Upper lobe of right lung (tissue), 1 donor: Measurements from ENCODE around the gene MED15. TPM values are rescaled to one million over a fixed set of nuclear protein-coding genes. Genes with fewer than 3 reads are reported as not detected.

Source experiments
- ATAC-seq: fragments of 200-7000 bp; cut with Tn5 transposase; one replicate; pipeline ENCODE4 v1.9.1; 2020; ENCODE audit warnings: mild to moderate bottlenecking, moderate library complexity
- DNase-seq: peaks from one replicate; pipeline ENCODE4 v3.0.0-alpha.2; 2020
- H3K27ac ChIP-seq: fragments of 200-600 bp; one replicate; pipeline ENCODE4 v1.8.0; 2022
- H3K27me3 ChIP-seq: fragments of 200-600 bp; one replicate; pipeline ENCODE4 v1.8.0; 2022; ENCODE audit warnings: mild to moderate bottlenecking
- H3K36me3 ChIP-seq: fragments of 200-600 bp; one replicate; pipeline ENCODE4 v1.8.0; 2022
- H3K4me1 ChIP-seq: fragments of 200-600 bp; one replicate; pipeline ENCODE4 v1.8.0; 2022
- H3K4me3 ChIP-seq: fragments of 200-600 bp; one replicate; pipeline ENCODE4 v1.8.0; 2022; ENCODE audit warnings: mild to moderate bottlenecking
- H3K9me3 ChIP-seq: fragments of 200-600 bp; one replicate; pipeline ENCODE4 v1.8.0; 2022
- intact Hi-C: fragments of 100-400 bp; cut with DNase I; formaldehyde crosslinking; loops from one replicate; pipeline ENCODE4 v1.11.0; 2022
- total RNA-seq: library from RNA; stranded (reverse); fragmentation: NEBNext Ultra II Directional; extraction: Animal tissue kit (Norgen Biotek cat#: 25700); gene quantifications from one replicate; pipeline ENCODE4 v1.2.1, GENCODE V29; 2021
- TF ChIP-seq, protein P1 (sequence below): fragments of 200-600 bp; IDR thresholded peaks from one replicate; pipeline ENCODE4 v1.8.0; 2022; ENCODE audit warnings: antibody characterized with exemption
- donor health status: DM: no; HTN: yes; CAD: no; lungs with severe emphysema.

MED15 gene
- total RNA-seq, 1 donor from 2014 or later: 96.9 TPM

DNA sequence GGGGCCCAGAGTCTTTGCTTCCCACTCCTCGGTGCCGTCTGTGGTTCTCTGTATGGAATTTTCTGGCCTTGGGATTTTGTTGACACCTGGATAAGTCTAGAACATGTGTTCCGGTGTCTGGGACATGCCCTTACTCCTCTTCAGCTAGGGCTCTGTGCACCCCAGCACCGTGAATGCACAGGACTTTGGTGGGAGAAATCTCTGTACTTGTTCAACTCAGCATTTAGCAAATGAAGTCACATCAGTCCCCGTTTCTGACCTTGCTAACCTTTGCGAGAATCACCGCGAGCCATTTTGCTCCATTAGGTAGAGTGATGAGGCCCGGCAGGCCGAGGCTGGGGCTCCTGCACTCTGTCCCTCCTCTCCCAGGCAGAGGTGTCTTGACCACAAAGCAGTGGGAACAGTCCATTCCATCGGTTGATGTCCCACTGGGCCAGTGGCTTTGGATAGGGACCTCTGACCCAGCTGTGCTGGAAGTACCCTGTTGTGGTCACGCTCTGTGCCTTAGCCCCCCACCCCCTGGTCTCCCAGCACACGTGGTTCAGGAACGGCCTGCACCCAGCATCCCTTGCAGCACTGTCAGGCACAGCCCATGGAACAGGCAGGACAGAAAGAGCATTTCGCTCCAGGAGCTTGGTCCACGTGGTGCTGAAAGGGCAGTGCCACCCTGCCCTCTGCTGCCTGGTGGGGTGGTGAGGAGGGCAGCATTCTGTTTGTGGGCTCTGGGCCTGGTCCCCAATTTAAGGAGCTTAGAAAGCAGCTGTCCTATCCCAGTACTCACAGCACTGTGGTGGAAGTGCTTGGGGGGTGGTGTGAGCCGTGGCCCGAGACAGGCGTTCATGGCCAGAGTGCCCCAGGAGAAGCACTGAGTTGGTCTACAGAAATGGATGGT, 73.4 kb downstream of the MED15 start:
- Histone ChIP-seq H3K27ac (no peak overlapping the region), H3K36me3 (peaks cover 85% of the 10 kb centered on the region), H3K4me1 (peaks cover 12% of the 10 kb centered on the region), H3K9me3 (no peaks in the 10 kb centered on the region), H3K4me3 (no peak overlapping the region), H3K27me3 (no peaks in the 10 kb centered on the region)
- no peak for DNase-seq
- no peak for ATAC-seq
- TF ChIP-seq, protein P1, sequence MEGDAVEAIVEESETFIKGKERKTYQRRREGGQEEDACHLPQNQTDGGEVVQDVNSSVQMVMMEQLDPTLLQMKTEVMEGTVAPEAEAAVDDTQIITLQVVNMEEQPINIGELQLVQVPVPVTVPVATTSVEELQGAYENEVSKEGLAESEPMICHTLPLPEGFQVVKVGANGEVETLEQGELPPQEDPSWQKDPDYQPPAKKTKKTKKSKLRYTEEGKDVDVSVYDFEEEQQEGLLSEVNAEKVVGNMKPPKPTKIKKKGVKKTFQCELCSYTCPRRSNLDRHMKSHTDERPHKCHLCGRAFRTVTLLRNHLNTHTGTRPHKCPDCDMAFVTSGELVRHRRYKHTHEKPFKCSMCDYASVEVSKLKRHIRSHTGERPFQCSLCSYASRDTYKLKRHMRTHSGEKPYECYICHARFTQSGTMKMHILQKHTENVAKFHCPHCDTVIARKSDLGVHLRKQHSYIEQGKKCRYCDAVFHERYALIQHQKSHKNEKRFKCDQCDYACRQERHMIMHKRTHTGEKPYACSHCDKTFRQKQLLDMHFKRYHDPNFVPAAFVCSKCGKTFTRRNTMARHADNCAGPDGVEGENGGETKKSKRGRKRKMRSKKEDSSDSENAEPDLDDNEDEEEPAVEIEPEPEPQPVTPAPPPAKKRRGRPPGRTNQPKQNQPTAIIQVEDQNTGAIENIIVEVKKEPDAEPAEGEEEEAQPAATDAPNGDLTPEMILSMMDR: no peak
- intact Hi-C loops: no loop called here

DNA sequence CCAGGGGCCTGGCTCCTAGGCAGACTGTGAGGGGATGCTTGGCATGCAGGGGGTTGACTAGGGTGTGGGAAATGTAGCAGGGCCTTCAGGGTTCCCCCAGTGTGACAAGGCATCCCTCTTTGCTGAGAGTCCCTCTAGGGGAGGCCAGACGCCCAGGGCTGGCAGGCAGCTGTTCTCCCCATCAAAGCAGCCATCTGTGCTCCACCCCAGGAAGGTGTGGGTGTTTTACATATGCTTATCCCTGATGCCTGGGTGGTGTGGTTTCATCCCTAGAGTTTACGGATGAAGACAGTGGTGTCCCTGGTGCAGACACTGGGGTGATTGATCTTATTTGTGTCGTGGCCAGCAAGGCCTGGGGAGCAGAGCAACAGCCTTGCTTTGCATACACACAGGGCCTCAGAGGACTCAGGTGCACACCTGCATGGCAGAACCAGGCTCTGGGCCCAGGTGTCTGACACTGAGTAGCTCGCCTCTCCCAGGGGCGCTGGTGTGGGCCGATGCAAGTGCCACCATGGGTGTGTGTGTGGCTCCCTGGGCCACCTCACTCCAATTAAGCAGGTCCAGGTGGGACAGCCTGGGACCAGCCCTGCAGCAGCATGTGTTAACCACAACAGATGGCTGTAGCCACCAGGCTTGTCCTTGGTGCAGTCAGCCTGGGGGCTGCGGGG, 74.2 kb downstream of the MED15 start:
- Histone ChIP-seq H3K27ac (no peak overlapping the region), H3K4me1 (peaks cover 7% of the 10 kb centered on the region), H3K4me3 (no peak overlapping the region), H3K9me3 (no peaks in the 10 kb centered on the region), H3K36me3 (peaks cover 85% of the 10 kb centered on the region), H3K27me3 (no peaks in the 10 kb centered on the region)
- ATAC-seq (no peak), DNase-seq (no peak)
- TF ChIP-seq, protein P1: no peak
- intact Hi-C loops: no loop called here

DNA sequence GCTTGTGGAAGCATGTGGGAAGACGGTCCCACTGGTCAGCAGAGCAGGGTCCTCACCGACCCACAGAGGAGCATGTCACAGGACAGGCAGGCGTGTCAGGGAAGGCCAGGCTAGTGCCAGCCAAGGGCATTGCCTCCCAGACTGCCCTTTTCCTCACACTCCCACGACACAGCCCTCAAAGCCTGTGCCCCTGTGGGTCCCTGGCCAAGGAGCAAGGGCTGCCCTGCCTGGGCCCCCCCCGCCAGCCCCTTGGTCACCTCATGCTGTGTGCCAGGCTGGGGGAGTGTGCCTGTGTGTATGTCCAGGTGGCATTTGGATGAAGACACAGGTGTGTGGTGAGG, 74.7 kb downstream of the MED15 start:
- Histone ChIP-seq H3K27ac (no peak overlapping the region), H3K9me3 (no peaks in the 10 kb centered on the region), H3K4me1 (peaks cover 2% of the 10 kb centered on the region), H3K27me3 (no peaks in the 10 kb centered on the region), H3K4me3 (no peak overlapping the region), H3K36me3 (peaks cover 87% of the 10 kb centered on the region)
- intact Hi-C loops: no loop called here
- TF ChIP-seq, protein P1: no peak
- DNase-seq (no peak), ATAC-seq (no peak)

DNA sequence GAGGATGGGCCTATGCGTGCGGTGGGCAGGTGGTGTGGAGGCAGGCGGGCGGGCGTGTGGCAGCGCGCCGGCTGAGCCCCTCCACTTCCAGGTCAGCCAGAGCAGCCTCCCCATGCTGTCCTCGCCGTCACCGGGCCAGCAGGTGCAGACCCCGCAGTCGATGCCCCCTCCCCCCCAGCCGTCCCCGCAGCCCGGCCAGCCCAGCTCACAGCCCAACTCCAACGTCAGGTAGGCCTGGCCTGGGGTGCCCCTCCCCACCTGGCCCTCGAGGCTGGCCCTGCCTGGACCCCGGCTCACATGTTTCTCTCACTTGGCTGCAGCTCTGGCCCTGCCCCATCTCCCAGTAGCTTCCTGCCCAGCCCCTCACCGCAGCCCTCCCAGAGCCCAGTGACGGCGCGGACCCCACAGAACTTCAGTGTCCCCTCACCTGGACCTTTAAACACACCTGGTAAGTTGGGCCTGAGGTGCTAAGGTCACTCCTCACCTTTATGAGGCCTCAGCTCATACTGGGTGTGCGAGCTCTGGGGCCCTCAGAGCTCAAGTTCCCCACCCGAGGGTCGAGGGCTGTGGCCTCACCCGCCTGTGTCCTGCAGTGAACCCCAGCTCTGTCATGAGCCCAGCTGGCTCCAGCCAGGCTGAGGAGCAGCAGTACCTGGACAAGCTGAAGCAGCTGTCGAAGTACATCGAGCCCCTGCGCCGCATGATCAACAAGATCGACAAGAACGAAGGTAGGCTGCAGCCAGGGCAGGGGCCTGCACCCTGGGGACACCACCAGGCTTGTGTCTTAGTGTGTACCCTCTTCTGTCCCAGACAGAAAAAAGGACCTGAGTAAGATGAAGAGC, 75.3 kb downstream of the MED15 start:
- ATAC-seq: no peak
- intact Hi-C loops: no loop called here
- DNase-seq: no peak
- H3K4me1 ChIP-seq: no peaks in the 10 kb centered on the region
- peaks cover 89% of the 10 kb centered on the region for H3K36me3 ChIP-seq
- no peak overlapping the region for H3K27ac ChIP-seq
- no peak overlapping the region for H3K4me3 ChIP-seq
- H3K27me3 ChIP-seq: no peaks in the 10 kb centered on the region
- TF ChIP-seq, protein P1: no peak
- H3K9me3 ChIP-seq: no peaks in the 10 kb centered on the region

DNA sequence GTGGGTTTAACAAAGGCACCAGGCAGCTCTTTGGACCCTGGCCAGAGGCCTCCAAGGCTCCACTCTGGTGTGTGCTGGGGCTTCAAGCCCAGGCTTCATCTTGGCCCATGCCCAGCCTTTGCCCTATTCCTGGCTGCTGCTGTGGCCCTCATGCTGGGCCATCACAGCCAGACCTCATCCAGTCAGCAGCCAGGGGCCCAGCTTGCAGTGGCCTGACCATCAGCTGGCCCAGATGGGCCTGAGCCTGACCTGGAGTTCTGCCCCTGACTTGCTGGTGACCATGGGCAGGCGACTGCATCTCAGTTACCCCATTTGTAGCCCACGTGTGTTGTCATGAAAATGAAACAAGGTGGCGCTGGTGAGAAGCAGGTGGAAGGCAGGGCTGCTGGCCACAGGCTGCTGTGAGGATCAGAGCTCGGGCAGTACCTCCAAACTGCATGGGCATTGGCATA, 76.1 kb downstream of the MED15 start:
- ATAC-seq: no peak
- H3K4me3 ChIP-seq: no peak overlapping the region
- peaks cover 82% of the 10 kb centered on the region for H3K36me3 ChIP-seq
- intact Hi-C loops: no loop called here
- no peak for DNase-seq
- TF ChIP-seq, protein P1: no peak
- H3K4me1 ChIP-seq: no peaks in the 10 kb centered on the region
- no peaks in the 10 kb centered on the region for H3K27me3 ChIP-seq
- no peaks in the 10 kb centered on the region for H3K9me3 ChIP-seq
- H3K27ac ChIP-seq: no peak overlapping the region
